K562 (cell line): Measurements from ENCODE around the gene RNU6-9. TPM values are rescaled to one million over a fixed set of nuclear protein-coding genes. Genes with fewer than 3 reads are reported as not detected.

Experiments used
- ATAC-seq: fragments of 200-7000 bp; cut with Tn5 transposase; 3 replicates; pipeline ENCODE4 v1.9.1; 2020; ENCODE audit warnings: moderate library complexity
- BruUV-seq: library from RNA; stranded (reverse); fragments of 400-500 nt; replicated peaks from 2 replicates; lab custom pipeline; 2021; lab: Mats Ljungman, UMichigan
- CTCF ChIA-PET: fragments of 300-600 bp; formaldehyde crosslinking; extraction: SDS; loops from one replicate; lab custom pipeline; 2021; ENCODE audit warnings: low intra/inter-chr PET ratio; lab: Yijun Ruan, JAX
- POLR2A ChIA-PET: fragments of 300-600, 350-650 bp; sonication (Branson Sonifier 250); formaldehyde crosslinking; extraction: SDS; loops from one replicate; lab custom pipeline; 2021; ENCODE audit warnings: antibody characterized with exemption, inconsistent platforms; lab: Yijun Ruan, JAX
- DNase-seq, 4 experiments: peaks; one replicate each; pipeline versions ENCODE4 v3.0.0 to v3.0.0-alpha.2; 2011 to 2018; ENCODE audit warnings: low spot score in 3 of 4, mixed read lengths in 3 of 4; ENCODE audit errors: extremely low read depth in 1 of 4
- FAIRE-seq: peaks from 2 replicates; lab custom pipeline; 2011; peaks lifted over from hg19 to GRCh38; lab: Jason Lieb, UNC
- H2AFZ ChIP-seq: 2 replicates; pipeline ENCODE4 v1.6.0; 2011; ENCODE audit warnings: low read depth, low read length, control low read depth, inconsistent platforms
- H3K27ac ChIP-seq: fragments of 200-600 bp; 3 replicates; pipeline ENCODE4 v1.8.0; 2011; ENCODE audit warnings: low read depth, mild to moderate bottlenecking, control low read depth, inconsistent platforms, low read length, moderate library complexity, mixed read lengths; ENCODE audit errors: extremely low read depth
- H3K27me3 ChIP-seq, 2 experiments: fragments of 300-600 bp in 1 of 2; 2 replicates in 1 of 2; 3 replicates in 1 of 2; pipeline versions ENCODE4 v1.6.0 to v1.8.0; 2011; ENCODE audit warnings: inconsistent platforms in 2 of 2, low read length in 2 of 2, mild to moderate bottlenecking in 1 of 2, mixed read lengths in 1 of 2, moderate library complexity in 1 of 2; ENCODE audit not compliant: control insufficient read depth in 2 of 2, insufficient read depth in 2 of 2
- H3K36me3 ChIP-seq: fragments of 300-600 bp; 3 replicates; pipeline ENCODE4 v1.8.0; 2011; ENCODE audit warnings: mild to moderate bottlenecking, low read length, inconsistent platforms; ENCODE audit not compliant: control insufficient read depth, insufficient read depth
- H3K4me1 ChIP-seq, 2 experiments: fragments of 200-600 bp in 1 of 2; replicated peaks in 1 of 2; 2 replicates in 1 of 2; 3 replicates in 1 of 2; pipeline versions ENCODE4 v1.5.1 to v1.8.0; 2011; ENCODE audit warnings: inconsistent platforms in 2 of 2, low read length in 2 of 2, mild to moderate bottlenecking in 1 of 2, mixed read lengths in 1 of 2, moderate library complexity in 1 of 2; ENCODE audit not compliant: control insufficient read depth in 2 of 2, insufficient read depth in 2 of 2
- H3K4me2 ChIP-seq: 2 replicates; pipeline ENCODE4 v1.6.1; 2011; ENCODE audit warnings: low read length, control low read depth, inconsistent platforms, mixed read lengths; ENCODE audit not compliant: insufficient read depth
- H3K4me3 ChIP-seq: fragments of 200-600 bp; sonication (generic), shearing (Covaris generic); 2 replicates; pipeline ENCODE4 v1.5.1; 2016; ENCODE audit warnings: control low read depth, inconsistent platforms
- H3K79me2 ChIP-seq: fragments of 200-600 bp; 3 replicates; pipeline ENCODE4 v1.8.0; 2011; ENCODE audit warnings: low read length, inconsistent platforms; ENCODE audit not compliant: control insufficient read depth, insufficient read depth
- H3K9ac ChIP-seq, 2 experiments: 2 replicates each; pipeline versions ENCODE4 v1.6.0 to v1.6.1; 2011; ENCODE audit warnings: low read depth in 2 of 2, low read length in 2 of 2, control low read depth in 1 of 2, inconsistent platforms in 1 of 2, mild to moderate bottlenecking in 1 of 2, mixed read lengths in 1 of 2; ENCODE audit not compliant: insufficient read depth in 1 of 2
- H3K9me1 ChIP-seq: one replicate; pipeline ENCODE4 v1.6.0; 2011; ENCODE audit warnings: inconsistent platforms, mild to moderate bottlenecking, low read length, moderate library complexity; ENCODE audit not compliant: control insufficient read depth, insufficient read depth
- H3K9me3 ChIP-seq: replicated peaks from 2 replicates; pipeline ENCODE4 v1.5.1; 2011; ENCODE audit warnings: low read depth, low read length, inconsistent platforms; ENCODE audit not compliant: control insufficient read depth, insufficient read depth
- H4K20me1 ChIP-seq: replicated peaks from 2 replicates; pipeline ENCODE4 v1.6.1; 2011; ENCODE audit warnings: low read length, inconsistent platforms, mixed read lengths; ENCODE audit not compliant: control insufficient read depth, insufficient read depth
- POLR2G ChIP-seq: fragments of 200-400 bp; formaldehyde crosslinking; IDR thresholded peaks from 2 replicates; pipeline ENCODE4 v1.6.1; 2017; ENCODE audit warnings: low read depth, mild to moderate bottlenecking, antibody characterized with exemption, low read length, moderate library complexity
- WGBS: fragments of 100-300 bp; shearing (Covaris generic); methylation state at CpG from one replicate; pipeline ENCODE4 v1.1.6; 2016; ENCODE audit warnings: low coverage, mixed read lengths; ENCODE audit not compliant: insufficient coverage; ENCODE audit errors: missing lambda C conversion rate; 5-methylcytosine and 5-hydroxymethylcytosine counted together
- in situ Hi-C: fragments of 300-500 bp; cut with MboI; formaldehyde crosslinking; loops from 4 replicates; pipeline ENCODE4 v1.15.0; 2018; ENCODE audit warnings: inconsistent platforms, mixed read lengths
- intact Hi-C: fragments of 100-400 bp; cut with micrococcal nuclease; formaldehyde crosslinking; loops from 2 replicates; pipeline ENCODE4 v1.14.2; 2022
- polyA plus RNA-seq, 8 experiments: library from polyadenylated mRNA; depleted of rRNA in 4 of 8; stranded (reverse) in 5 of 8; unstranded in 3 of 8; fragments of >200 nt; fragmentation: Nextera tagmentation in 2 of 8; fragmentation: Illumina TruSeq in 1 of 8; extraction: Ambion mirVana in 2 of 8; extraction: Trizol in 1 of 8; gene quantifications; 2 replicates each; pipeline versions ENCODE4 v1.2.1 to v1.2.3, GENCODE V29; 2011 to 2014; ENCODE audit warnings: inconsistent platforms in 1 of 8, missing spikeins in 1 of 8
- small RNA-seq: library from RNA; depleted of rRNA; stranded (forward); fragments of <200 nt; gene quantifications from one replicate; pipeline ENCODE3, GENCODE V24; 2014
- total RNA-seq, 7 experiments: library from RNA; depleted of rRNA in 6 of 7; stranded (reverse); fragments of >200 nt in 6 of 7; fragmentation: Illumina TruSeq in 2 of 7; extraction: Trizol in 2 of 7; gene quantifications; 2 replicates each; pipeline versions ENCODE4 v1.2.1 to v1.2.3, GENCODE V29; 2011 to 2021; ENCODE audit warnings: low replicate concordance in 1 of 7
- TF ChIP-seq, protein P1 (sequence below): fragments of 250-450 bp; sonication (Bioruptor Pico); IDR thresholded peaks from 2 replicates; pipeline ENCODE4 v1.8.0; 2022; ENCODE audit warnings: inconsistent platforms

RNU6-9 gene
- total and polyA plus RNA-seq, 9 of the 15 experiments (the other 6 are each of a cell fraction or from before 2014, with no cell fraction given): not detected

DNA sequence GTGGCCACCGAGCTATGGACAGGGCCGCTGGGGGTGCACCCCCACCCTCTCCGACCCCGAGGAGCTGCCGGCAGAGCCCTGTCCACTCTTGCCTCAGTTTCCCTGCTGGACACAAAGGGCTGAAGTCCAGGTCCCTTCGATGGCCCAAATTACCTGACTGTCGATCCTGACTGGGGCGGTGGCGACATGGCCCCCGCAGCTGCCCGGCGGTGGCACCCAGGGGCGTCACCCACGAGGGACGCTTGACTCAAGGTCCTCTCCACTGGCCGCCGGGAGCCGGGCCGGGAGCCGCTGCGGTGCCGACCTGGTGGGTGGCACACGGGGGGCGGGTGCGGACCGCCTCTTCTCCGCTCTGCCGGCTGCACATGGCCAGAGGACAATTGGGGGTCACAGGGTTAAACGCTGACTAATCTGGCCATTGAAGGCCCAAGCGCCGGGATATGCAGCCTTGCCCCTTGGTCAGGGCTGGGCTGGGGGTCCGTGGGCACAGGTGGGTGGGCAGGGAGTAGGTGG lies 48.9 kb downstream of the RNU6-9 start:
- peak; percentile 40; the same call in 1 of the 2 replicates for TF ChIP-seq POLR2G
- TF ChIP-seq, protein P1, sequence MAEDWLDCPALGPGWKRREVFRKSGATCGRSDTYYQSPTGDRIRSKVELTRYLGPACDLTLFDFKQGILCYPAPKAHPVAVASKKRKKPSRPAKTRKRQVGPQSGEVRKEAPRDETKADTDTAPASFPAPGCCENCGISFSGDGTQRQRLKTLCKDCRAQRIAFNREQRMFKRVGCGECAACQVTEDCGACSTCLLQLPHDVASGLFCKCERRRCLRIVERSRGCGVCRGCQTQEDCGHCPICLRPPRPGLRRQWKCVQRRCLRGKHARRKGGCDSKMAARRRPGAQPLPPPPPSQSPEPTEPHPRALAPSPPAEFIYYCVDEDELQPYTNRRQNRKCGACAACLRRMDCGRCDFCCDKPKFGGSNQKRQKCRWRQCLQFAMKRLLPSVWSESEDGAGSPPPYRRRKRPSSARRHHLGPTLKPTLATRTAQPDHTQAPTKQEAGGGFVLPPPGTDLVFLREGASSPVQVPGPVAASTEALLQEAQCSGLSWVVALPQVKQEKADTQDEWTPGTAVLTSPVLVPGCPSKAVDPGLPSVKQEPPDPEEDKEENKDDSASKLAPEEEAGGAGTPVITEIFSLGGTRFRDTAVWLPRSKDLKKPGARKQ (CRISPR knock-in tag): no peak
- ATAC-seq (no peak), DNase-seq (no peak), FAIRE-seq (no peak)
- Histone ChIP-seq H3K4me1 (peaks cover 13 to 72% of the 10 kb centered on the region in 2 experiments), H3K9me1 (peaks cover 10% of the 10 kb centered on the region), H3K4me2 (no peak overlapping the region), H3K27me3 (no peaks in the 10 kb centered on the region), H3K27ac (no peak overlapping the region), H4K20me1 (peaks cover 25% of the 10 kb centered on the region), H2AFZ (no peak overlapping the region), H3K9ac (no peak overlapping the region), H3K79me2 (peaks cover 84% of the 10 kb centered on the region), H3K4me3 (no peak overlapping the region), H3K36me3 (peaks cover 67% of the 10 kb centered on the region; the same call in 2 of the 3 replicates), H3K9me3 (no peaks in the 10 kb centered on the region)
- POLR2A ChIA-PET: interaction anchor here (0.6 to 1.6 kb wide), 3 partner anchors 10 to 199 kb away, joined by 3 to 4 read pairs (median 4); no protein-coding TSS in a partner anchor
- WGBS: 93% methylated on average over 18 of the region's 32 CpGs
- intact Hi-C loops: no loop called here
- CTCF ChIA-PET: no interaction called here
- in situ Hi-C loops: no loop called here
- BruUV-seq: no TSS peak

Small RNA genes lying within 50 kb of the gene (small RNA-seq; reads per million reads assigned to genes)
- gene RNU6-9: 2.3 reads per million, percentile 84 among the genes with 10 or more reads in this experiment

Other genes with a start within 250 kb of the RNU6-9 start
Only the 7 nearest of the 24 such genes appear.
- gene PRTN3, start 52.5 kb upstream of the RNU6-9 start, total RNA-seq (2014; rRNA removed): 0.14 and 0.69 TPM in 2 replicates
- gene PRTN3, start 52.5 kb upstream of the RNU6-9 start, total RNA-seq (2014; rRNA removed; fragmentation: Illumina TruSeq; extraction: Trizol): 0.19 TPM in 1 of 2 replicates, not detected in the other
- gene PRTN3, start 52.5 kb upstream of the RNU6-9 start, total RNA-seq (2015; rRNA removed; fragmentation: Illumina TruSeq; extraction: Trizol): 0.36 and 0.41 TPM in 2 replicates
- gene PRTN3, start 52.5 kb upstream of the RNU6-9 start, total RNA-seq (2021): 0.60 and 0.86 TPM in 2 replicates
- gene PRTN3, start 52.5 kb upstream of the RNU6-9 start, polyA plus RNA-seq (2011; rRNA removed): 0.60 and 1.4 TPM in 2 replicates
- gene PRTN3, start 52.5 kb upstream of the RNU6-9 start, polyA plus RNA-seq (2014; fragmentation: Illumina TruSeq; extraction: Trizol): 0.25 and 0.43 TPM in 2 replicates
- gene PRTN3, start 52.5 kb upstream of the RNU6-9 start, polyA plus RNA-seq (2014; fragmentation: Nextera tagmentation; extraction: Ambion mirVana): not detected
- 0.50 TPM in 1 of 2 replicates, not detected in the other for gene PRTN3, start 52.5 kb upstream of the RNU6-9 start, polyA plus RNA-seq (2014; rRNA removed)
- gene ELANE, start 41.2 kb upstream of the RNU6-9 start, total RNA-seq (2014; rRNA removed): 0.37 TPM in 1 of 2 replicates, not detected in the other
- gene ELANE, start 41.2 kb upstream of the RNU6-9 start, total RNA-seq (2014; rRNA removed; fragmentation: Illumina TruSeq; extraction: Trizol): not detected in 2 replicates
- gene ELANE, start 41.2 kb upstream of the RNU6-9 start, total RNA-seq (2015; rRNA removed; fragmentation: Illumina TruSeq; extraction: Trizol): not detected in 2 replicates
- not detected in 2 replicates for gene ELANE, start 41.2 kb upstream of the RNU6-9 start, total RNA-seq (2021)
- gene ELANE, start 41.2 kb upstream of the RNU6-9 start, polyA plus RNA-seq (2011; rRNA removed): not detected in 2 replicates
- not detected in 2 replicates for gene ELANE, start 41.2 kb upstream of the RNU6-9 start, polyA plus RNA-seq (2014; fragmentation: Illumina TruSeq; extraction: Trizol)
- gene ELANE, start 41.2 kb upstream of the RNU6-9 start, polyA plus RNA-seq (2014; fragmentation: Nextera tagmentation; extraction: Ambion mirVana): not detected
- not detected in 2 replicates for gene ELANE, start 41.2 kb upstream of the RNU6-9 start, polyA plus RNA-seq (2014; rRNA removed)
- gene CFD, start 33.8 kb upstream of the RNU6-9 start, total RNA-seq (2014; rRNA removed): 59.4 and 80.2 TPM in 2 replicates
- gene CFD, start 33.8 kb upstream of the RNU6-9 start, total RNA-seq (2014; rRNA removed; fragmentation: Illumina TruSeq; extraction: Trizol): 3.1 TPM in 2 replicates
- 7.6 and 9.6 TPM in 2 replicates for gene CFD, start 33.8 kb upstream of the RNU6-9 start, total RNA-seq (2015; rRNA removed; fragmentation: Illumina TruSeq; extraction: Trizol)
- gene CFD, start 33.8 kb upstream of the RNU6-9 start, total RNA-seq (2021): 49.3 and 50.9 TPM in 2 replicates
- gene CFD, start 33.8 kb upstream of the RNU6-9 start, polyA plus RNA-seq (2011; rRNA removed): 8.5 and 12.1 TPM in 2 replicates
- gene CFD, start 33.8 kb upstream of the RNU6-9 start, polyA plus RNA-seq (2014; fragmentation: Illumina TruSeq; extraction: Trizol): 2.6 and 3.6 TPM in 2 replicates
- gene CFD, start 33.8 kb upstream of the RNU6-9 start, polyA plus RNA-seq (2014; fragmentation: Nextera tagmentation; extraction: Ambion mirVana): under 1 TPM; 0.52 to 0.63 TPM
- gene CFD, start 33.8 kb upstream of the RNU6-9 start, polyA plus RNA-seq (2014; rRNA removed): 52.0 and 54.1 TPM in 2 replicates
- gene MED16, start 297 bp upstream of the RNU6-9 start, total RNA-seq (2014; rRNA removed): 15.6 and 22.1 TPM in 2 replicates
- gene MED16, start 297 bp upstream of the RNU6-9 start, total RNA-seq (2014; rRNA removed; fragmentation: Illumina TruSeq; extraction: Trizol): 1.2 and 1.8 TPM in 2 replicates
- gene MED16, start 297 bp upstream of the RNU6-9 start, total RNA-seq (2015; rRNA removed; fragmentation: Illumina TruSeq; extraction: Trizol): 8.6 and 9.3 TPM in 2 replicates
- gene MED16, start 297 bp upstream of the RNU6-9 start, total RNA-seq (2021): 59.6 and 59.9 TPM in 2 replicates
- 10.3 and 26.2 TPM in 2 replicates for gene MED16, start 297 bp upstream of the RNU6-9 start, polyA plus RNA-seq (2011; rRNA removed)
- gene MED16, start 297 bp upstream of the RNU6-9 start, polyA plus RNA-seq (2014; fragmentation: Illumina TruSeq; extraction: Trizol): 7.1 and 20.0 TPM in 2 replicates
- 1 to 10 TPM in 1 of 2 experiments, under 1 TPM in 1; 0.89 to 1.3 TPM for gene MED16, start 297 bp upstream of the RNU6-9 start, polyA plus RNA-seq (2014; fragmentation: Nextera tagmentation; extraction: Ambion mirVana)
- 21.2 and 30.2 TPM in 2 replicates for gene MED16, start 297 bp upstream of the RNU6-9 start, polyA plus RNA-seq (2014; rRNA removed)
- 63.2 and 75.6 TPM in 2 replicates for gene R3HDM4, start 19.7 kb downstream of the RNU6-9 start, total RNA-seq (2014; rRNA removed)
- 21.4 and 26.2 TPM in 2 replicates for gene R3HDM4, start 19.7 kb downstream of the RNU6-9 start, total RNA-seq (2014; rRNA removed; fragmentation: Illumina TruSeq; extraction: Trizol)
- 44.6 and 46.1 TPM in 2 replicates for gene R3HDM4, start 19.7 kb downstream of the RNU6-9 start, total RNA-seq (2015; rRNA removed; fragmentation: Illumina TruSeq; extraction: Trizol)
- 133 and 138 TPM in 2 replicates for gene R3HDM4, start 19.7 kb downstream of the RNU6-9 start, total RNA-seq (2021)
- 59.0 and 93.9 TPM in 2 replicates for gene R3HDM4, start 19.7 kb downstream of the RNU6-9 start, polyA plus RNA-seq (2011; rRNA removed)
- gene R3HDM4, start 19.7 kb downstream of the RNU6-9 start, polyA plus RNA-seq (2014; fragmentation: Illumina TruSeq; extraction: Trizol): 87.6 and 109 TPM in 2 replicates
- 1 to 10 TPM; 3.2 to 5.6 TPM for gene R3HDM4, start 19.7 kb downstream of the RNU6-9 start, polyA plus RNA-seq (2014; fragmentation: Nextera tagmentation; extraction: Ambion mirVana)
- 140 and 154 TPM in 2 replicates for gene R3HDM4, start 19.7 kb downstream of the RNU6-9 start, polyA plus RNA-seq (2014; rRNA removed)
- 19.3 and 26.7 TPM in 2 replicates for gene KISS1R, start 23.8 kb downstream of the RNU6-9 start, total RNA-seq (2014; rRNA removed)
- 0.80 and 1.1 TPM in 2 replicates for gene KISS1R, start 23.8 kb downstream of the RNU6-9 start, total RNA-seq (2014; rRNA removed; fragmentation: Illumina TruSeq; extraction: Trizol)
- 2.0 and 2.7 TPM in 2 replicates for gene KISS1R, start 23.8 kb downstream of the RNU6-9 start, total RNA-seq (2015; rRNA removed; fragmentation: Illumina TruSeq; extraction: Trizol)
- gene KISS1R, start 23.8 kb downstream of the RNU6-9 start, total RNA-seq (2021): 36.2 and 39.4 TPM in 2 replicates
- 2.8 and 6.3 TPM in 2 replicates for gene KISS1R, start 23.8 kb downstream of the RNU6-9 start, polyA plus RNA-seq (2011; rRNA removed)
- gene KISS1R, start 23.8 kb downstream of the RNU6-9 start, polyA plus RNA-seq (2014; fragmentation: Illumina TruSeq; extraction: Trizol): 0.37 and 2.7 TPM in 2 replicates
- under 1 TPM; 0.55 to 0.75 TPM for gene KISS1R, start 23.8 kb downstream of the RNU6-9 start, polyA plus RNA-seq (2014; fragmentation: Nextera tagmentation; extraction: Ambion mirVana)
- gene KISS1R, start 23.8 kb downstream of the RNU6-9 start, polyA plus RNA-seq (2014; rRNA removed): 17.3 and 26.8 TPM in 2 replicates
- gene ARID3A, start 32.6 kb downstream of the RNU6-9 start, total RNA-seq (2014; rRNA removed): 55.2 and 62.0 TPM in 2 replicates
- 14.8 and 16.4 TPM in 2 replicates for gene ARID3A, start 32.6 kb downstream of the RNU6-9 start, total RNA-seq (2014; rRNA removed; fragmentation: Illumina TruSeq; extraction: Trizol)
- gene ARID3A, start 32.6 kb downstream of the RNU6-9 start, total RNA-seq (2015; rRNA removed; fragmentation: Illumina TruSeq; extraction: Trizol): 39.0 and 41.3 TPM in 2 replicates
- gene ARID3A, start 32.6 kb downstream of the RNU6-9 start, total RNA-seq (2021): 97.2 and 118 TPM in 2 replicates
- 27.9 and 44.1 TPM in 2 replicates for gene ARID3A, start 32.6 kb downstream of the RNU6-9 start, polyA plus RNA-seq (2011; rRNA removed)
- gene ARID3A, start 32.6 kb downstream of the RNU6-9 start, polyA plus RNA-seq (2014; fragmentation: Illumina TruSeq; extraction: Trizol): 31.2 and 62.4 TPM in 2 replicates
- gene ARID3A, start 32.6 kb downstream of the RNU6-9 start, polyA plus RNA-seq (2014; fragmentation: Nextera tagmentation; extraction: Ambion mirVana): 1 to 10 TPM; 1.4 to 2.0 TPM
- 31.0 and 46.7 TPM in 2 replicates for gene ARID3A, start 32.6 kb downstream of the RNU6-9 start, polyA plus RNA-seq (2014; rRNA removed)